ENCODE results near the gene HSFX3. TPM values are rescaled to one million over a fixed set of nuclear protein-coding genes. Genes with fewer than 3 reads are reported as not detected.
A peak's percentile ranks its signal among the peaks of the same experiment; 100 is the strongest.

The HSFX3 gene
- total and polyA plus RNA-seq, 2 of the 13 experiments (the other 11 are each of a cell fraction or from before 2014, with no cell fraction given): not detected

- TF ChIP-seq KIAA2018 (CRISPR knock-in tag; IDR thresholded peaks at IDR 0.05; ENCODE audit: borderline replicate concordance) (no peak), ZNF775 (CRISPR knock-in tag; IDR thresholded peaks at IDR 0.05; ENCODE audit: borderline replicate concordance) (no peak), ZBTB49 (CRISPR knock-in tag; IDR thresholded peaks at IDR 0.05; ENCODE audit: borderline replicate concordance) (no peak), TBL1XR1 (IDR thresholded peaks at IDR 0.05; ENCODE audit: borderline replicate concordance, low read length, partially characterized antibody) (no peak), POLR2AphosphoS5 (IDR thresholded peaks at IDR 0.05; ENCODE audit: low read depth, low read length) (peak; percentile 48), ZNF639 (CRISPR knock-in tag; conservative IDR thresholded peaks at IDR 0.05) (no peak), STAT5B (CRISPR knock-in tag; IDR thresholded peaks at IDR 0.05) (no peak), ZNF333 (CRISPR knock-in tag; IDR thresholded peaks at IDR 0.05; ENCODE audit: borderline replicate concordance) (no peak), SALL2 (CRISPR knock-in tag; IDR thresholded peaks at IDR 0.05) (no peak), YEATS2 (CRISPR knock-in tag; IDR thresholded peaks at IDR 0.05; ENCODE audit: borderline replicate concordance) (no peak), ETV5 (CRISPR knock-in tag; IDR thresholded peaks at IDR 0.05; ENCODE audit: borderline replicate concordance) (no peak), ONECUT2 (CRISPR knock-in tag; IDR thresholded peaks at IDR 0.05) (no peak), SNAI1 (CRISPR knock-in tag; IDR thresholded peaks at IDR 0.05; ENCODE audit: borderline replicate concordance) (no peak), DZIP1 (CRISPR knock-in tag; IDR thresholded peaks at IDR 0.05) (no peak)
Observed at GRCh38 chrX:149504915-149505651, 44.6 kb downstream of the HSFX3 start, which contains the start of gene IDS (continued).
